Mesenteric fat pad (tissue), 1 donor: ENCODE results near the gene DEPDC5. TPM values are rescaled to one million over a fixed set of nuclear protein-coding genes. Genes with fewer than 3 reads are reported as not detected.

Experiments used
- DNase-seq: peaks from one replicate; pipeline ENCODE4 v3.0.0-alpha.2; 2020; ENCODE audit warnings: low spot score
- total RNA-seq: library from RNA; stranded (reverse); fragmentation: NEBNext Ultra II Directional; extraction: Animal tissue kit (Norgen Biotek cat#: 25700); gene quantifications from one replicate; pipeline ENCODE4 v1.2.1, GENCODE V29; 2021
- donor health status: DM: yes; HTN: yes; CAD: no.

Gene DEPDC5
- total RNA-seq, 1 donor from 2014 or later: 24.7 TPM

- no peak for DNase-seq
Observed at GRCh38 chr22:31945971-31946680, 192.3 kb downstream of the DEPDC5 start.

- DNase-seq: no peak
Observed at GRCh38 chr22:31947296-31947695, 193.5 kb downstream of the DEPDC5 start.

DNA sequence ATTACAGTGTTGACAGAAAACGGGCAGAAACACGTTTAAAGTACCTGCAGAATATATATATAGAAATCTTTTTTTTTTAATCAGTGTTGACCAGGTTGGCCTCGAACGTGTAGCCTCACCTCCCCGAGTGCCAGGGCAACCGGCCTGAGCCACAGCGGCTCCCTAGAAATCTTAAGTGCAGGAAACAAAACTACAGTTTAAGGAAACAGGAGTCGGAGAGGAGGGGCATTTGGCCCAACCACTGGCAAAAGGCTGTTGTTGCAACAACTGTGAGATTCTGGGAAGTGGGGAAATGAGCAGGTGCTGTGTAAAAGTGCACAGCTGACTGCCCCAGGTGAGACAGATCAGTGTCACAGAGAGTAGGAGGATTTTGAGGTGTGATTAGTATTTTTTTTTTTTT, 194.2 kb downstream of the DEPDC5 start:
- no peak for DNase-seq

GRCh38 chr22:31950226-31950625, 196.4 kb downstream of the DEPDC5 start:
- no peak for DNase-seq

DNA sequence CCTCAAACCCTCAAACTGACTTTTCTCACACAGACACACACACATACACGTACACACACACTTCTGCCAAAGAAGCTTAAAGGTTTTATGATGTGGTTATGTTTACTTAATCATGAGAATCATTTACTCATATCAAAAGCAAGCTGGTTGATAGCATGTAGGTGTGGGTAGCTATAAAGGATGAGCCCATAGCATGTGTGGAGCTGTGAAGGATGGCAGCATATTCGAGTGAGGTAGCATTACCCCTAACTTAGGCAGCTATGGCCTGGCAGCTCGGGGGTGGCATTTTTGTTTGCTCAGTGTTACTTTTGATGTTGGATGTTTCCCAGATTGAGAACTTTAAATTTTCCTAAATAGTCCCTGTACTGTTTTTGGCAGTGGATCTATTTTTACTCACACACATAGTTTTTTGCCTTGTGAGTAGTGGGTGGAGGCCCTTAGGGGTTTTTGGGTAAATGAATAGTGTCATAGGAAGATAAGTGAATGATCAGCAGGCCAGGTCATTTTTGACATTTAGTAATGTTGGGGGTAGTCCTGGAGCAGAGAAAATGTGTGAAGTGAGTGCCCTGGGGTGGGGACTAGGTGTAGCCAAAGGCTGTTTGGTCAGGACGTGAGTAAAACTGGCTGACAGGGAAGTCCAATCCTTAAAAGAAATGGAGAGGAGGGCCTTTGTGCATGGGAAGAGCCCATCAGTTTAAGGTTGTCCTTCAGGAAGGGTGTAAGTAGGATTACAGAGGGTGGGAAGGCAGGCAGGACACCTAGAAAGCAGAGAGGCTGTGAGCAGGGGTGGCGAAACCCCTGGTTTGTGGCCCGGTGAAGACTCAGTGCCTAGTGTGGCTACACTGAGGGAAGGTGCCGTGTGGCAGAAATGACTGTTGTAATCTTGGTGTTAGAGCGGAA, 197.6 kb downstream of the DEPDC5 start:
- DNase-seq: no peak

DNA sequence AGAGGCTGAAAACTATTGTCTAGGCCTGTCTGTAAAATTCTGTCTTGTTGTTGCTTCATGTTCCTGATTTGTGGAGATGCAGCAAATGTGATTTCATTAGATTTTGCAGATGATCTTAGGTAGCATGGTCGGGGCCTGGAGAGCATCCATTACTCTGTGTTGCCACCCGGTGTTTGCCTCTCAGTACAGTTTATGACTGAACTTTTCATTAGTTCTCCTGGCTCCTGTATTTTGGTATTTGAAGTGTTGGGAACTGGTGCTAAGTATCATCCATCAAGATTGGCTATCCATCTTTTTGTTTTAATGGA, 198.2 kb downstream of the DEPDC5 start:
- no peak for DNase-seq

DNA sequence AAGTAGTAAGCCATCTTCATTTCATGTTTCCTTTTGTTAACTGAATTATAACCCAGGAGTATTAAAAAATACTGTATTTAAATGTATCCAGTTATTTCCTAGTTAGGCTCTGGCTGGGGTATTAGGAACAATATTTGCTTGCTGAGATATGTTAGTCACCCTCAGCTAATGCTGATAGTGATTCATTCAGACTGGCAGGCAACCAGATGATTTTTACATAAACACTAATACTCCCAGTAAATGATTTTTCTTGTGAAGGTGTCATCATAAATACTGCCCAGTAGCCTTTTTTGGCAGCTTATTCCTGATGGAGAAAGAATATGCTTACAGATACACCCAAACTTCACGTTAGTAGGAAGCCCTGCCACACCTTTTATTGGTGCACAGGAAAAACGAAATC, 198.7 kb downstream of the DEPDC5 start:
- DNase-seq: no peak

- DNase-seq: no peak
Observed at GRCh38 chr22:31953261-31953660, 199.4 kb downstream of the DEPDC5 start.

GRCh38 chr22:31954535-31955523, 201.0 kb downstream of the DEPDC5 start:
- no peak for DNase-seq

- no peak for DNase-seq
Observed at GRCh38 chr22:31956360-31956759, 202.5 kb downstream of the DEPDC5 start.

Other genes with a start within 250 kb of the DEPDC5 start
- 138 TPM for gene PISD, start 91.8 kb upstream of the DEPDC5 start, total RNA-seq
- 39.7 TPM for gene PRR14L, start 3.9 kb upstream of the DEPDC5 start, total RNA-seq
- gene YWHAH, start 190.5 kb downstream of the DEPDC5 start, total RNA-seq: 125 TPM